ENCODE results near the gene NUP133. TPM values are rescaled to one million over a fixed set of nuclear protein-coding genes. Genes with fewer than 3 reads are reported as not detected.

NUP133 gene
- total RNA-seq, 2 donors from 2014 or later, result 67.8 to 68.4 TPM

GRCh38 chr1:229456016-229456415, 52.1 kb downstream of the NUP133 start:
- H3K27ac Mint-ChIP-seq, result no peak overlapping the region
- H3K36me3 Mint-ChIP-seq (ENCODE audit: low read depth), result peaks cover 48% of the 10 kb centered on the region
- DNase-seq, result no peak
- no peaks in the 10 kb centered on the region for H3K9me3 Mint-ChIP-seq
- H3K4me3 ChIP-seq (ENCODE audit: low read length), result no peak overlapping the region
- 91% methylated on average over 3 of the region's 3 CpGs; no CpG with 5 or more reads in 1 of the 2 experiments for WGBS, 2 experiments (ENCODE audit: insufficient coverage in 1 of 2, insufficient read length in 1 of 2)
- no peak overlapping the region for H3K4me3 Mint-ChIP-seq
- H3K9me3 ChIP-seq (ENCODE audit: control insufficient read depth, low read length), result no peaks in the 10 kb centered on the region
- no peaks in the 10 kb centered on the region for H3K27me3 Mint-ChIP-seq (ENCODE audit: insufficient read depth)
- TF ChIP-seq CTCF (conservative IDR thresholded peaks at IDR 0.05), result no peak
- H3K9ac ChIP-seq (ENCODE audit: extremely low read depth, low read length, poor library complexity, severe bottlenecking), result no peak overlapping the region
- no peaks in the 10 kb centered on the region for H3K27me3 ChIP-seq (ENCODE audit: control insufficient read depth, insufficient read depth, low read length, poor library complexity, severe bottlenecking)
- H3K4me1 Mint-ChIP-seq, result no peaks in the 10 kb centered on the region
- no peak overlapping the region for H3K27ac ChIP-seq (ENCODE audit: low read depth, low read length)
- no peaks in the 10 kb centered on the region for H3K4me1 ChIP-seq (ENCODE audit: control insufficient read depth, insufficient read depth, low read length)
- H3K36me3 ChIP-seq (ENCODE audit: control insufficient read depth, insufficient read depth, low read length), result peaks cover 79% of the 10 kb centered on the region

GRCh38 chr1:229454056-229454455, 54.1 kb downstream of the NUP133 start:
- no peak overlapping the region for H3K27ac Mint-ChIP-seq

GRCh38 chr1:229452956-229453801, 55.0 kb downstream of the NUP133 start:
- no peak overlapping the region for H3K9ac ChIP-seq (ENCODE audit: extremely low read depth, low read length, poor library complexity, severe bottlenecking)
- H3K27ac ChIP-seq (ENCODE audit: low read depth, low read length), result no peak overlapping the region
- no peak overlapping the region for H3K4me3 Mint-ChIP-seq
- no peaks in the 10 kb centered on the region for H3K27me3 ChIP-seq (ENCODE audit: control insufficient read depth, insufficient read depth, low read length, poor library complexity, severe bottlenecking)
- peaks cover 76% of the 10 kb centered on the region for H3K36me3 ChIP-seq (ENCODE audit: control insufficient read depth, insufficient read depth, low read length)
- no peaks in the 10 kb centered on the region for H3K4me1 Mint-ChIP-seq
- H3K4me3 ChIP-seq (ENCODE audit: low read length), result no peak overlapping the region
- H3K9me3 ChIP-seq (ENCODE audit: control insufficient read depth, low read length), result no peaks in the 10 kb centered on the region
- DNase-seq, result no peak
- 95 to 98% methylated on average over 3 to 5 of the region's 5 CpGs for WGBS, 2 experiments (ENCODE audit: insufficient coverage in 1 of 2, insufficient read length in 1 of 2)
- H3K36me3 Mint-ChIP-seq (ENCODE audit: low read depth), result peaks cover 48% of the 10 kb centered on the region
- H3K27ac Mint-ChIP-seq, result no peak overlapping the region
- H3K9me3 Mint-ChIP-seq, result no peaks in the 10 kb centered on the region
- no peaks in the 10 kb centered on the region for H3K27me3 Mint-ChIP-seq (ENCODE audit: insufficient read depth)
- TF ChIP-seq CTCF (conservative IDR thresholded peaks at IDR 0.05), result peak; percentile 81
- no peaks in the 10 kb centered on the region for H3K4me1 ChIP-seq (ENCODE audit: control insufficient read depth, insufficient read depth, low read length)

More at GRCh38 chr1:229454056-229454455, 54.1 kb downstream of the NUP133 start:
- no peak for TF ChIP-seq CTCF (conservative IDR thresholded peaks at IDR 0.05)
- DNase-seq, result peak; percentile 72
- WGBS, 2 experiments (ENCODE audit: insufficient coverage in 1 of 2, insufficient read length in 1 of 2), result 91 to 95% methylated on average over 4 of the region's 4 CpGs
- Histone ChIP-seq H3K9ac (ENCODE audit: extremely low read depth, low read length, poor library complexity, severe bottlenecking) (no peak overlapping the region), H3K4me1 (ENCODE audit: control insufficient read depth, insufficient read depth, low read length) (no peaks in the 10 kb centered on the region), H3K27ac (ENCODE audit: low read depth, low read length) (no peak overlapping the region), H3K4me3 (ENCODE audit: low read length) (no peak overlapping the region), H3K27me3 (ENCODE audit: control insufficient read depth, insufficient read depth, low read length, poor library complexity, severe bottlenecking) (no peaks in the 10 kb centered on the region), H3K36me3 (ENCODE audit: control insufficient read depth, insufficient read depth, low read length) (peaks cover 74% of the 10 kb centered on the region), H3K9me3 (ENCODE audit: control insufficient read depth, low read length) (no peaks in the 10 kb centered on the region)
- Mint-ChIP-seq H3K4me1 (no peaks in the 10 kb centered on the region), H3K4me3 (no peak overlapping the region), H3K36me3 (ENCODE audit: low read depth) (peaks cover 42% of the 10 kb centered on the region), H3K27me3 (ENCODE audit: insufficient read depth) (no peaks in the 10 kb centered on the region), H3K9me3 (no peaks in the 10 kb centered on the region)

Data from endodermal cell (in vitro differentiated cells).